ENCODE measurements around the gene DLD. TPM values are rescaled to one million over a fixed set of nuclear protein-coding genes. Genes with fewer than 3 reads are reported as not detected.
"Not testable (repeated sequence)": the region's sequence is repeated elsewhere in the genome, so short reads cannot be mapped to it uniquely, and the experiment has no call there.

The DLD gene
- total RNA-seq, 1 donor from 2014 or later, result 77.9 TPM

DNA sequence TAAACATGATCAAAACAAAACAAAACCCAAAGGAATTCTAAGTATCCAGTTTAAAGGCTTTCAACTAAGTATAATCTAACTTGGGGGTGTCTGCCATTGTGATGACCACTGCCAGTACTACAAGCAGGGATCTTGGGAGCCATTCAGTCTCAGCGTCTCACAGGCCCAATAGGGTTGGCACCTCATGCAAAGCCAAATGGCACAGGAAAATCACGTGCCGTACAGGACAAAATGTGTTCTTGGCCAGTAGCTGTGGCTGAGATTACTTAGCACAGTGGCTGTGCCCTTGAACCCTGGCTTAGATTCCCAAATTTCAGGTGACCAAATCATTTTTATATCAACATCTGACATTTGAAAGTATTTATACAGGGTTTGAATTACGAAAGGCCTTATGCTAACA is 50.0 kb downstream of the DLD start:
- intact Hi-C loops (cut with micrococcal nuclease), result no loop called here

DNA sequence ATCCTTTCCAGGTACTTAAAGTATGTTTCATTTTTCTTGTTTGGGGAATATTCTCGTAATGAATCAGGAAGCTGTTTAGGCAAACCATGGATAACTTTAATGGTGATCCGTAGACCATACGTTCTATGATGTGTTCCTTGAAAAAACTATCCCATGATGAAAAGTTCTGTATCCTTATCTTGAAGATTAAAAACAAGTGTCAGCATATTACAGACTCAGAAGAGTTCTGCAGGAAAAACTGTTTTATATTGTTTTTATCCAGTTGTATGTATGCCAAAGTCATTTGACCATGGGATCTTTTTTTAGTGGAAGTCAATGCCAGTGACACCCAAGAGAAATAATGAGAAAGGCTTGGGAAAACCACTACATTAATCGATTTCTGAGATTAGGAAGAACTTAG is 52.0 kb downstream of the DLD start:
- intact Hi-C loops (cut with micrococcal nuclease), result no loop called here

DNA sequence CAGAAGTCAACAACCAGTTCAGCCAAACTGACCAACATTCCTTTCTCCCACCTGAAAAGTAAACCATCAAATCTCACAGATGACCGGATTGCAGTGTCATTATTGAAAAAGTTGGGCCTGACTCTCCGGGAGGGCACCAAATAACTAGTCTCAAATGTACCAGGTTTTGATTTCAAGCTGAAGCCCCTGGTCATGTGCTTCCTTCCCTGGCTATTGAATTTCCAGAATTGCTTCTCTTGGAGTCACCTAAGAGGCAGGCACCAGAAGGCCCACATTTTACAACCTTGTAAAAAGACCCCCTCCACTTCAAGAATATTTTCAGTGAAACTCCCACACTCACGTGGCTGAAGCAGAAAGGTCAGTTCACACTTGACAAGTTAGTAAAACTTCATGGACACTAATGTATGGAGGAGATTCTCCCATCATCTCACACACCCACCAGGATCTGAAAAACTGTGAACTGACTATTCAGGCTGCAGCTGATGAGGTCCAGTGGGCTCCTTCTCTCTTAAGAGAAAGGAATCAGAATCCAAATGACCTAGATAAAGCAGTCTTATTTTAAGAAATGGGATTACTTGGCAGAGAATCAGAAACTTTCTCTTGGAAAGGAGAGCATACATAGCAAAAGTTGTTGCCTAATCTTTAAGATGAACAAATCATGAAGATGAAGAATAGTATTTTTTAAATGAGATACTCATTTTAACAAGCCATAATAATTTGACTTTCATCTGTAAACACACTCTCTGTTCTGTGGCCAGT is 53.6 kb downstream of the DLD start:
- intact Hi-C loops (cut with micrococcal nuclease), result no loop called here

DNA sequence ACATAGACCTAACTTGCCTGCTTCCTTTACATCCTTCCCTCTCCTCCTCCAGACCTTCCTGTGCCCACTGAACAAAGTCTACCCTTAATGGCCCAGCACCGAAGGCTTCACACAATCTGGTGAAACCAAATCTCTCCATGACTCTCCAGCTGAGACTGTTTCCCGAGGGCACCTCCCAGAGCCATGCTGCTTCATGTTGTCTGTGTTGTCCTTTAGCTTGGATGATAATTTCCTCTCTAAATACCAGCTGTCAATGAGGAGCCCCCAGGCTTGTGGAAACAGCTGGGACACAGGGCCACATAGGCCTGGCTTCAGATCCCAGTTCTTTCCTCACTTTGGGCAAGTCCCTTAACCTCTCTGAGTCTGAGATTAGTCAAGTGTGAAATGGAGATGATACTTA is 54.3 kb downstream of the DLD start:
- intact Hi-C loops (cut with micrococcal nuclease), result no loop called here

DNA sequence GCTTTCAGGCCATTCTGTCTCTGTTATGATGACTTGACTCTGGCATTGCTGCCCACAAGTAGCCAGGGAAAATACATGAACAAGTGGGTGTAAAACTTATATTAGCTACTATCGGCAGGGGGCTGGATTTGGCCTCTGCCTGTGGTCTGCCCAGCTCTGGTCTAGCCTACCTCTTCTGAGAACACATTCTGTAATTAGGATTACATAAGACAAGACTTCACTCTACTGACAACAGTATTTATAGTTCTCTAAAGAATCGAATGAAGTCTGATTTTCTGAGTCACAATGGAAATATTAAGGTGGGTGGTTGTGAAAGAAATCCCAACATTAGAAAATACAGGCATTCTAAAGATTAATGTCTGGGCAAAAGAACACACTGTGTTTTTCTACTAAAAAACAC is 55.5 kb downstream of the DLD start:
- intact Hi-C loops (cut with micrococcal nuclease), result no loop called here

DNA sequence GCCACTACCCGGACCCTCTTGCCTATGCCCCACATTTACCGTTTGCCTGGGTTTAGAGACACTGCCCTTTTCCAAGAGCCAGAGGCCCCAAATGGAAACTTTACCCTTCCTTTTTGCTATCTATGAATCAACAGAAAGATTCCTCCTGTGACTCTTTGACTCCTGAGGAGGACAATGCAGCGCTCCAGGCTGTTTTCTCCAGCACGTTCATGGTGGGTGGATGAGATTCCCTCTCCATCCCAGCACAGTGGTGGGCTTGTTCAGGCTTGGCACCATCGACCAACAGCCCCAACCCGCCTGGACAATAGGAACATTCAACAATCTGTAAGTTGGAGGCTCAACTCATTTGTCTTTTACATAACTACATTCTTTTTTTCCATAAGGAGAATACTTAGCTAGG is 55.9 kb downstream of the DLD start:
- intact Hi-C loops (cut with micrococcal nuclease), result no loop called here

DNA sequence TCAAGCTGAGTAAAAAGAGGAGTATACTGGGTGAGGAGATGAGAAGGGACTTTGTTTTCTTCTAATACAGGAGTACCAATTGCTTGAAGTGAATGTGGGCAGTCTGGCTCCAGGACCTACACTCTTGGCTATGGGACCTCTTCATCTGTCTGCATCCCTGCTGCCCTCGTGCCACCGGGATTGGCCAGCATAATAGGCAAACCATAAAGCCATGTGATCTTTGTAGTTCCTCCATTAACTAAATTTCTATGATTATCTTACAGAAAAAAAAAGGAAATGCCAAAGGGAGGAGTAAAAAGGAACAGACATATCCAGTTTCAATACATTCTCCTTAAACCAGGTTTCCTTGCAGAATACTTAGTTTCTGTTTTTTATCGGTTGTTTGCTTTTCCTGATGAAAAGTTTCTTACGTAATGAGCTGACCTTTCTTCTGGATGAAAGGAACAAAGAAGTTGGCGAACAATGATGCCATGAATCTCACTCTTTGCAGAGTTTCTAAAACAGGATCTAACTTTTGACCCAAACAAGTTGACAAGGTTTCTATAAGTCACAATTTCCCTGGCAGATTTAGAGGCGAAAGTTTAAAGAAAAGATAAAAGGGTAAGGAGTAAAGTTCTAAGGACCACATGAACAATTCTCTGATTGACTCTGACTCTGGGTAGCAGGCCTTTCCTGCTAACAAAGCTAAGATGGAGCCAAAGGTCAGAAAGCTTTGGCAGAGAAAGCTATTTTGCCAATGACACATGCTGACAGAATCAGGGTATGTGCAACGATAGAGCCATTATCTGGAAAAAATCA is 57.9 kb downstream of the DLD start:
- intact Hi-C loops (cut with micrococcal nuclease), result no loop called here

DNA sequence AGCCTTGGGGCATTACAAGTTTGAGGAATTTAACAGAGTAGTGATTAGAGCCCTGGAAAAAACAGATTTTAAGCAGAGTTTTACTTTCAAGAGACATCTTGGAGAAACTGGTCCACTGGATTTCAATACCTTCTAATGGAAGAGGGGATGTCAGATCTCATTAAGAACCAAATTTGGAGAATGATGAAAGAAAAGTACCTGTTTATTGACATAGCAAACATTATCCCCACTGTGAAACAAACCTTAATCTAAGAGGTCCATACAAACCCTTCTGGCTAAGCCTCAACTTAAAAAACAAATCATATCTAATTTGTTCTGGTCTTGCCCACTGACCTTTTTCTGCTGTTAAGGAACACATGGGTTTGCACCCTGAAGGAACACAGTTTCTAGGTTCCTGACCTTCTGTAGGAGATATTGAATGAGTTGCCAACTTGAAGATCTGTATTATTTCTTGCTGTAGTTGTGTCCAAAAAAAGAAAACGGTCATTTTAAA is 58.5 kb downstream of the DLD start:
- intact Hi-C loops (cut with micrococcal nuclease), result no loop called here

DNA sequence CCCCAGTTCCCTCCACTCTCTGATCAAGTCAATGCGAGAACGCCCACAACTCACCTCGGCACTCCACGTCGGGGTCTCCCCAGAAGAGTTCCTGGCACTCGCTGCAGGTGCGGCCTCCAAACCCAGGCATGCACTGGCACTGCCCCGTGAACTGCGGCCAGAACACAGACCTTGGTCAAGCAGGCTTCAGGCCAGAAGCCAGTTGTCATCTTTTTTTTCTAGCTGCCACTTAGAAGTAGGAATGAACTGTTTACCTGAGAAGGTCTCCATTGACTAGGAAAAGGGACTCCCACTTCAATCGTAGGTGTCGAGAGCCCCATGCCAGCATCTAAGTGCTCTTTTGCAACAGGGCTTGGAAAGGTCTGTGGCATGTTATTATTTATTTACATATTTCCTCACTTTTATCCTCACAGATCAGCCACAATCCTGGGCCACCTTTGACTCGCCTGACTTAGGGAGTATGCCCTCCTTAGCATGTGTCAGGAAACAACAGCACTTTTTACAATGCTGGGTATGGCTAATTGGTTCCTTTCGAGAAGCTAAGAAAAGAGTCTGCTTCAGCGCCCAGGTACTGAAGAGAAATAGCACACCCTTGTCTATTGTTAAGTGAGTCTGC is 60.3 kb downstream of the DLD start:
- intact Hi-C loops (cut with micrococcal nuclease), result no loop called here

DNA sequence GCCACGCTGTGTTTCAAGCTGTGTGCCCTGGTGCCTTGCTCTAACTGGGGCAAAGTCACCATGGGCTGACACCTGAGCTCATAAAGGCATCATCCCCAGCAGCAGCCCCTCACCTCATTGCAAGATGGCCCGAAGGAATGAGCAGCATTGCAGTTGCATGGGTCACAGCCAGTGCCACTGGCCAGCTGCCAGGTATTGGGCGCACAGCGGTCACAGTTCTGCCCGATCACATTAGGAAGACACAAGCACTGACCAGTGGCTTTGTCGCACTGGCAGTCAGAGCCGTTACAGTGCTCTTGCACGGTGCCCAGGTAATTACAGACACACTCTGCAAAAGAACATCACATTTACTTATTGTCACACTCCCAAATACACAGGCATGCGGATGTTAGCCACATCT is 60.9 kb downstream of the DLD start:
- intact Hi-C loops (cut with micrococcal nuclease), result no loop called here

DNA sequence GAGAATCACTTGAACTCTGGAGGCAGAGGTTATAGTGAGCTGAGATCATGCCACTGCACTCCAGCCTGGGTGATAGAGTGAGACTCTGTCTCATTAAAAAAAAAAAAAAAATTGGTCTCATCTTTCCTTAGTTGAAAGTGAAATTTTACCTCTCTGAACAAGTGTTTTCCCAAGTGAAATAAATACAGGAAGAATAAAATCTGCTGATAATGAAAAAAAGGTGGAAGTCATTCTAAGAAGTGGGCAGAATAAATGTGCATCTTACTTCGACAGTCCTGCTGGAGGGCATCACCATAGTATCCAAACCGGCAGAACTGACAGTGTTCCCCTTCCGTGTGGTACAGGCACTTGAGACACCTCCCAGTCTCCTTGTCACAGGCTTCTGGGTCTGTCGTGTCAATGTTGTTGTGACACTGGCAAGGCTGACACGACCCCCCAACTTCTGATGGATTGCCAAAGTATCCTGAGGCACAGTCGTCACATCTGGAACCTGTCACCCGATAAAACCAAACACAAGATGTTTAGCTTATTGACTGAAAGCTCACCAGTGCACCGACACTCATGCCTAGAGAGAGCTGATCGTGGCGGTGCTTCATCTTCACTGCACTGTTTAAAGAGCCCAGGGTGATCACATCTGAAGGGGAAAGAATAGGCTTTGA is 62.4 kb downstream of the DLD start:
- intact Hi-C loops (cut with micrococcal nuclease), result no loop called here

DNA sequence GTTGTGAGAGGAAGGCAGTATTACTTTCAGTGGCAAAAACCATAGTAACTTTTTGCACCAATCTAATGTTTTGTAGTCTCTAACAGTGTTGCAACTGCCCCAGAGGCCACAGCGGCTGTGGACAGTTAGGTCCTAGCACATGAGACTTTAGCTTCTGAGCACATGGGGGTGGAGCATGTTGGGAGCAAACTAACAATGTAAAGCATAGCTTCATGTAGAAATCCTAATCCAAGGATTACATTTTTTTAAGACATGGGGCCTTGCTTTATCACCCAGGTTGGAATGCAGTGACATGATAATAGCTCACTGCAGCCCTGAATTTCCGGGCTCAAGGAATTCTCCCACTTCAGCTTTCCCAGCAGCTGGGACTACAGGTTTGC is 62.9 kb downstream of the DLD start:
- intact Hi-C loops (cut with micrococcal nuclease), result no loop called here

DNA sequence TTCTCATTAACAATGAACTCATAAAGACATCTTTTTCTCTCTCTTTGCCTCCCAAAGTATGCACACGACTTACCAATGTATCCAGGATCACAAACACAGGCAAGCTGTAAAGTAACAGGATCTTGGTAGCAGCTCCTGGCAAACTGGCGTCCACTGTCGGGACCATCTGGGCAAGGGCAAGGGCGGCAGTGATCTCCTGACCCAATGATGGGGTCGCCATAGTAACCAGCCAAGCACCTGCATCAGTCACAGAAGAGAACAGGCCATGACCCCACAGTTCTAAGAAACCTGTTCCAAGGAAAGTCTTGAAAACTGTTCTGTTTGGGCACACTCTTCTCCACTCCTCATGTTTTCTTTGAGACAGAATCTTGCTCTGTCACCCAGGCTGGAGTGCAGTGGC is 64.4 kb downstream of the DLD start:
- intact Hi-C loops (cut with micrococcal nuclease), result no loop called here

DNA sequence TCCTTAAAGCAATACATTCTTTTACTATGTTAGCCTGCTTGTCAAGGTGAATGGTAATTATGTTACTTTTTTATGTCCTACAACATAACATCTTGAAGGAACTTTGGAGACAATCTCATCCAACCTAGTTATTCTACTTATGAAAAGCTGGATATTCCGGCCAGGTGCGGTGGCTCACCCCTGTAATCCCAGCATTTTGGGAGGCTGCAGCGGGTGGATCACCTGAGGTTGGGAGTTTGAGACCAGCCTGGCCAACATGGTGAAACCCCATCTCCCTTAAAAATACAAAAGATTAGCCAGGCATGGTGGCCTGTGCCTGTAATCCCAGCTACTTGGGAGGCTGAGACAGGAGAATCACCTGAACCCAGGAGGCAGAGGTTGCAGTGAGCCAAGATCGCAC is 66.0 kb downstream of the DLD start:
- intact Hi-C loops (cut with micrococcal nuclease), result not testable (repeated sequence)

DNA sequence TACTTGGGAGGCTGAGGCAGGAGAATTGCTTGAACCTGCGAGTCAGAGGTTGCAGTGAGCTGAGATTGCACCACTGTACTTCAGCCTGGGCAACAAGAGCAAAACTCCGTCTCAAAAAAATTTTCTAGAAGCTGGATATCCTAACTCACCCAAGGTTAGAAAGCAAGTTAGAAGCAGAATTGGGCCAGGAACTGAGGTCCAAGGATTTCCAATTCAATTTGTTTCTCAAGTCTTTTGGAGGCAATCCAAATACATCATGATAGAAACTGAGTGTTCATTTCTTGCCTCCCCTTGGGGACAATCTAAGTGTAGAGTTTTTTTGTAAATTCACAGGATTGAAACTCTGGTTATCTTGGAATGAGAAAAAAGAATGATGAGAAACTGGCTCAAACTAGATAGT is 66.5 kb downstream of the DLD start:
- intact Hi-C loops (cut with micrococcal nuclease), result no loop called here

DNA sequence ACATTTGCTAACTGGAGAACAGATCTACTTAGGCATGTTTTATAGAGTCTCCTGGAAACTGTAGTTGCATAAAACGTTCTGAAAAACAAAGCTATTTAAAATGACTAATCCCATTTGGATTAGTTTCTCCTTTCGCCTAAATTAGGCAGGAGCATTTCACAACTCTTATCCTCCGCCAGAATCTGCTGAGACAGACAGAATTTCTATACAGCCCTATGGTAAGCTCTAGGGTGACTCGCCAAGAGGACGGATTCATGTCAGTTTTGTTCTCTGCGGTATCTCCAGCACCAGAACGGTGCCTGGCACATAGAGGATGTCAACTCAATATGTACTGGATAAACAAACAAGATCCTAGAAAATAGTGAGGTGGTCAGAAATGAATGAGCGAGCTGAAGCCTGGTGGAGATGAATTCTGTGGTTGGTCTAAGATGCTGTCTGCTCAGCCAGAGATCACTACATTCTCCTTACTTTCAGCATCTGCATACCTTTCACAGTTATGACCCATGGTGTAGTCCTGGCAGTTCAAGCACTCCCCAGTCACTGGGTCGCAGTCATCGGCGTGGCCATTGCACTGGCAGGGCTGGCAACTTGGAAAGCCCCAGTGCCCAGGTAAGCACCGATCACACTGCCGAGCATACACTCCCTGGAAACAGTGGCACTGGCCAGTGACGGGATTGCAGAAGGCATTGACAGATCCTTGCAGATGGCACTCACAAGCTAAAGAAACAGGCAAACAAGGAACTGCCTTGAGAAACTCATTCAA is 68.0 kb downstream of the DLD start:
- intact Hi-C loops (cut with micrococcal nuclease), result no loop called here

DNA sequence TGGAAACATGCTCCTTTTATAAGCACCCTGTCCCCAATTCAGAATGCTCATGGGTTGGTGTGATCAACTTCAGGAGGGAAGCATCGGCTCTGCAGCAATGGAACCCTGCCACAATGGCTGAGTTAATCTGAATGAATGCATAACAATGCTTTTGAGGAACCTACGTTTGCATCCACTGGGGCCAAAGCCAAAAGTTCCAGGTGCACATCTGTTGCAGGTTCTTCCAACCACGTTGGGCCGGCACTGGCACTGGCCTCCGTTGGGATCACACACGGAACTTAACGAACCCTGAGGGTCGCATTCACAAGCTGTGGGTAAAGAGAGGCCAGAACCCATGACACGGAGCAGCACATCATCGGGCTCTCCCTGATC is 68.5 kb downstream of the DLD start:
- intact Hi-C loops (cut with micrococcal nuclease), result no loop called here

DNA sequence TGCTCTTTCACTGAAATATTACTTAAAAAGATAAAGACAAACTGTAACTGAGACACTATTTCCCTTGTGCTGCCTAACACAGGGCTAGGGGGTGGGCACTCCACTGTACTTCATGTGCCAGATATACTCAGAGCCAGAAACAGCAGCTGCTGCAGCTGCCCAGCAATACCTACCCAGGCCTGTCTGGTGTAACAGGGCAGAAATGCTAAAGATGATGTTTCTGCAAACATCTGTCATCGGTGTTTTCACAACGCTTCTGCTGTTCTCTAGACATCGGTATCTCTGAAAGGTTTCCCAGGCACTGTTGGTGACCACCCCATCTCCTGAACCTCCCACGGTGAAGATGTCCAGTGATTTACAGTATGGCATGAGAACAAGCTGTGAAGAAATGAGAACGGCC is 69.3 kb downstream of the DLD start:
- intact Hi-C loops (cut with micrococcal nuclease), result no loop called here

DNA sequence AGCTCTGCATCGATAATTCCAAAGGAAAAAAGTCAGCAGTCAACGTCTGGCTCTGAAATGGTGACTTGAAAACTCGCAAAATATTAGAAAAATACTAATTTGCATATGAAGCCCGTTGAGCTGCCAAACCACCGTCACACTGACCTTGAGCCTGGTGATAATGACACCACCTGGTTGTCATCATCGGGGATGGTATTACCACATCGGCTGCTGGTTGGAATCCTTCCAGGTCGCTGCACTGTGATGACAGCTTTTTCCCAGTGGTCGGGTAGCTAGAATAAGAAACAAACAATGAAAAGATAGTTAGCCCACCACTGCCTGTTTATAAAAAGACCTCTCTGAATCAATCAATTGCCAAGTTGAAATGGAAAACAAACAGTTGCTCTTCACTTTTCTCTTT is 70.4 kb downstream of the DLD start:
- intact Hi-C loops (cut with micrococcal nuclease), result no loop called here

DNA sequence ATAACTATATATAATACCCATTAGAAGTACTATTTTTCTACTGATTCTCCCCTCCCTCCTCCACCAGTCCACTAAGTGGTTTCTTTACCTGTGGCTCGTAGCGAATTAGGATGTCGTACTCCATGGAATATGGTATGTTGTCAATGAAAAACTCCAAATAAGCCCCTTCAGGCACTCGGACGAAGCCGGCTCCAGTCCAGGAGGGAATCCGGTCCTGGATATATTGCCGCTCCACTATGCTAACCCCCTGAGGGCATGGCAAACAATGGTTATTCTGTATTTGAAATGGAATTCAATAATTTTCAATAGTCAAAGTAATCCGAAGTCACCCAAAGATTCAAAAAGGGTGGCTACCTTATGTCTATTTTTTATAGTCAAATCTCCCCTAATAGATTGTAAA is 71.8 kb downstream of the DLD start:
- intact Hi-C loops (cut with micrococcal nuclease), result no loop called here

DNA sequence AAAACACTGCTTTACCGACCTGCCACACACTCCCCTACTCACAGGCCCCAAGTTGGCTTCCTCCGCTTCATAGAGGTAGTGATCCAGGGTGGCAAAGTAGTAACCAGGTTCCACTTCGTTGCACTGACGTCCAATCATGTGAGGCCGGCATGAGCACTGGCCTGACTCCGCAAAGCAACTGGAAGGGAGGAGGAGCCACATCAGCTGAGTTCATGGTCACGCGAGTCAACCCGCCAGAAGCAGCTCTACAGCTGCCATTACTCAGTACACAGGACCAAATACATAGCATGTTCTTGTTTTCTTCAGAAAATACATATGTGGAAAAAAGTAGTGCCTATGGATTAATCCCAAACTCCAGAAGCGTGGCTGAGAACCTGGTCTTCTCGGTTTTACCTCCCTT is 73.5 kb downstream of the DLD start:
- intact Hi-C loops (cut with micrococcal nuclease), result no loop called here
